Aorta (tissue), 5 donors: ENCODE measurements around the gene ANXA11. TPM values are rescaled to one million over a fixed set of nuclear protein-coding genes. Genes with fewer than 3 reads are reported as not detected.

Source experiments
- ATAC-seq: fragments of 200-7000 bp; cut with Tn5 transposase; one replicate; pipeline ENCODE4 v1.9.1; 2022; ENCODE audit warnings: moderate library complexity; ENCODE audit not compliant: low FRiP score
- DNase-seq, 2 donors: peaks; one replicate each; pipeline ENCODE4 v3.0.0-alpha.2; 2020
- H3K27ac ChIP-seq, 2 donors: one replicate each; pipeline ENCODE4 v1.5.1; 2013; ENCODE audit warnings: low read length in 2 of 2, mild to moderate bottlenecking in 2 of 2, moderate library complexity in 2 of 2, control low read depth in 1 of 2, inconsistent platforms in 1 of 2, low read depth in 1 of 2
- H3K27me3 ChIP-seq, 2 donors: one replicate each; pipeline ENCODE4 v1.6.1; 2013; ENCODE audit warnings: control low read depth in 1 of 2, low read length in 1 of 2, mild to moderate bottlenecking in 1 of 2, moderate library complexity in 1 of 2; ENCODE audit not compliant: insufficient read depth in 2 of 2, control insufficient read depth in 1 of 2
- H3K36me3 ChIP-seq, 2 donors: one replicate each; pipeline ENCODE4 v1.6.1; 2013; ENCODE audit warnings: control low read depth in 1 of 2, low read length in 1 of 2, mild to moderate bottlenecking in 1 of 2; ENCODE audit not compliant: insufficient read depth in 2 of 2, control insufficient read depth in 1 of 2
- H3K4me1 ChIP-seq, 2 donors: one replicate each; pipeline ENCODE4 v1.6.1; 2013; ENCODE audit warnings: low read length in 2 of 2, control low read depth in 1 of 2, mild to moderate bottlenecking in 1 of 2, moderate library complexity in 1 of 2; ENCODE audit not compliant: insufficient read depth in 2 of 2, control insufficient read depth in 1 of 2
- H3K4me3 ChIP-seq, 2 donors: one replicate each; pipeline ENCODE4 v1.5.1; 2013; ENCODE audit warnings: low read length in 2 of 2, control low read depth in 1 of 2, mild to moderate bottlenecking in 1 of 2
- H3K9me3 ChIP-seq: one replicate; pipeline ENCODE4 v1.6.1; 2013; ENCODE audit warnings: mild to moderate bottlenecking, low read length; ENCODE audit not compliant: control insufficient read depth
- WGBS, 2 donors: extraction: QIAGEN DNeasy Blood & Tissue Kit; methylation state at CpG; one replicate each; pipeline ENCODE4 v1.1.7; 2013; 5-methylcytosine and 5-hydroxymethylcytosine counted together
- intact Hi-C, 2 donors: fragments of 100-400 bp; cut with DNase I; formaldehyde crosslinking; loops; one replicate each; pipeline versions ENCODE4 v1.14.2 to v1.15.0; 2022
- polyA plus RNA-seq, 2 donors: library from polyadenylated mRNA; stranded (reverse); fragments of 200-250 nt; gene quantifications; one replicate each; pipeline ENCODE4 v1.2.3, GENCODE V29; 2013
- total RNA-seq, 2 donors: library from RNA; stranded (reverse); fragmentation: NEBNext Ultra II Directional; extraction: Animal tissue kit (Norgen Biotek cat#: 25700); gene quantifications; one replicate each; pipeline ENCODE4 v1.2.1, GENCODE V29; 2021
- donor health status: healthy with polysubstance abuse.
- donor health status: Bipolar disorder and iron deficiency.
- donor health status: DM: no; HTN: no; CAD: no.
- donor health status: DM: no; HTN: no; CAD: no.
- donor health status: DM: yes; HTN: yes; CAD: no.

ANXA11 gene
- total and polyA plus RNA-seq, 4 donors: 97.3 to 256 (median 193) TPM

GRCh38 chr10:80166581-80167470 is 38.5 kb downstream of the ANXA11 start:
- intact Hi-C loops: no loop called here
- peaks cover 7 to 8% of the 10 kb centered on the region in 2 donors for H3K4me1 ChIP-seq

GRCh38 chr10:80165173-80165572 is 40.2 kb downstream of the ANXA11 start:
- 73 to 74% methylated on average over 7 of the region's 7 CpGs for WGBS, 2 donors
- DNase-seq: peak; percentile 57 to 71
- Histone ChIP-seq H3K27me3 (no peaks in the 10 kb centered on the region), H3K4me3 (no peak overlapping the region), H3K9me3 (no peaks in the 10 kb centered on the region), H3K4me1 (peaks cover 7 to 8% of the 10 kb centered on the region in 2 donors), H3K36me3 (peaks cover 0 to 1% of the 10 kb centered on the region in 2 donors), H3K27ac (no peak overlapping the region)
- intact Hi-C loops: loop anchor here in 1 of 2 donors (2.0 kb wide), 1 partner anchor 32 kb away; no protein-coding TSS in a partner anchor
- no peak for ATAC-seq

More at GRCh38 chr10:80166581-80167470, 38.5 kb downstream of the ANXA11 start:
- no peaks in the 10 kb centered on the region for H3K9me3 ChIP-seq
- H3K4me3 ChIP-seq: no peak overlapping the region
- ATAC-seq (no peak), DNase-seq (peak in 1 of 2 donors; percentile 75)
- WGBS, 2 donors: 89 to 92% methylated on average over 28 of the region's 28 CpGs
- H3K27me3 ChIP-seq: no peaks in the 10 kb centered on the region
- H3K27ac ChIP-seq: peak overlapping the region in 1 of 2 donors; percentile 87
- H3K36me3 ChIP-seq: peaks cover 0 to 1% of the 10 kb centered on the region in 2 donors

GRCh38 chr10:80164596-80164995 is 40.7 kb downstream of the ANXA11 start:
- H3K27me3 ChIP-seq: no peaks in the 10 kb centered on the region
- H3K9me3 ChIP-seq: no peaks in the 10 kb centered on the region
- WGBS, 2 donors: 94% methylated on average over 7 of the region's 7 CpGs
- no peak overlapping the region for H3K4me3 ChIP-seq
- ATAC-seq: no peak
- peaks cover 7 to 8% of the 10 kb centered on the region in 2 donors for H3K4me1 ChIP-seq
- peak; percentile 11 to 27 for DNase-seq
- peaks cover 0 to 1% of the 10 kb centered on the region in 2 donors for H3K36me3 ChIP-seq
- intact Hi-C loops: loop anchor here in 1 of 2 donors (2.0 kb wide), 1 partner anchor 32 kb away; no protein-coding TSS in a partner anchor
- H3K27ac ChIP-seq: peak overlapping the region in 1 of 2 donors; percentile 1

GRCh38 chr10:80163741-80164341 is 41.5 kb downstream of the ANXA11 start:
- 81 to 88% methylated on average over 8 of the region's 8 CpGs for WGBS, 2 donors
- peaks cover 0 to 1% of the 10 kb centered on the region in 2 donors for H3K36me3 ChIP-seq
- H3K4me1 ChIP-seq: peaks cover 7 to 9% of the 10 kb centered on the region in 2 donors
- DNase-seq (peak; percentile 61 to 77), ATAC-seq (no peak)
- no peaks in the 10 kb centered on the region for H3K27me3 ChIP-seq
- no peak overlapping the region for H3K27ac ChIP-seq
- intact Hi-C loops: loop anchor here in 1 of 2 donors (2.0 kb wide), 1 partner anchor 33 kb away; no protein-coding TSS in a partner anchor
- no peak overlapping the region for H3K4me3 ChIP-seq
- H3K9me3 ChIP-seq: no peaks in the 10 kb centered on the region

GRCh38 chr10:80161321-80162083 is 43.8 kb downstream of the ANXA11 start:
- no peaks in the 10 kb centered on the region for H3K27me3 ChIP-seq
- H3K4me1 ChIP-seq: peaks cover 5 to 7% of the 10 kb centered on the region in 2 donors
- ATAC-seq (no peak), DNase-seq (peak; percentile 44 to 61)
- 81 to 83% methylated on average over 21 of the region's 21 CpGs for WGBS, 2 donors
- H3K36me3 ChIP-seq: peaks cover 0 to 5% of the 10 kb centered on the region in 2 donors
- H3K4me3 ChIP-seq: no peak overlapping the region
- H3K27ac ChIP-seq: no peak overlapping the region
- H3K9me3 ChIP-seq: no peaks in the 10 kb centered on the region
- intact Hi-C loops: no loop called here

GRCh38 chr10:80160361-80161320 is 44.7 kb downstream of the ANXA11 start:
- H3K27me3 ChIP-seq: no peaks in the 10 kb centered on the region
- H3K9me3 ChIP-seq: no peaks in the 10 kb centered on the region
- no peak overlapping the region for H3K27ac ChIP-seq
- WGBS, 2 donors: 91 to 95% methylated on average over 17 of the region's 17 CpGs
- peaks cover 9 to 14% of the 10 kb centered on the region in 2 donors for H3K4me1 ChIP-seq
- peaks cover 0 to 5% of the 10 kb centered on the region in 2 donors for H3K36me3 ChIP-seq
- DNase-seq (peak; percentile 38 to 71), ATAC-seq (no peak)
- intact Hi-C loops: no loop called here
- H3K4me3 ChIP-seq: no peak overlapping the region

- Histone ChIP-seq H3K27me3 (no peaks in the 10 kb centered on the region), H3K36me3 (peaks cover 0 to 5% of the 10 kb centered on the region in 2 donors), H3K4me1 (peaks cover 11 to 15% of the 10 kb centered on the region in 2 donors), H3K27ac (peak overlapping the region; percentile 16 to 96), H3K9me3 (no peaks in the 10 kb centered on the region), H3K4me3 (no peak overlapping the region)
- WGBS, 2 donors: 79 to 82% methylated on average over 9 of the region's 9 CpGs
- intact Hi-C loops: loop anchor here in 1 of 2 donors (2.0 kb wide), 1 partner anchor 45 kb away; the partner anchor contains the start of gene ANXA11
- ATAC-seq (no peak), DNase-seq (peak; percentile 17 to 31)
These were observed 46.0 kb downstream of the ANXA11 start for GRCh38 chr10:80159166-80159873.
